Coronary artery (tissue), 2 donors: ENCODE measurements around the gene EPS8.

Source experiments
- DNase-seq: peaks from one replicate; pipeline ENCODE4 v3.0.0-alpha.2; 2017; ENCODE audit warnings: low spot score
- H3K27ac ChIP-seq, 2 donors: fragments of 200-600 bp; sonication (generic); one replicate each; pipeline ENCODE4 v1.5.1; 2016 to 2019
- H3K4me3 ChIP-seq: fragments of 200-600 bp; sonication (generic); 2 replicates; pipeline ENCODE4 v1.5.1; 2016; ENCODE audit warnings: mild to moderate bottlenecking, moderate library complexity
- TF ChIP-seq, protein P1 (sequence below): fragments of 200-600 bp; sonication (generic); IDR thresholded peaks from one replicate; pipeline ENCODE4 v1.5.1; 2019; ENCODE audit warnings: antibody characterized with exemption

EPS8 gene

DNA sequence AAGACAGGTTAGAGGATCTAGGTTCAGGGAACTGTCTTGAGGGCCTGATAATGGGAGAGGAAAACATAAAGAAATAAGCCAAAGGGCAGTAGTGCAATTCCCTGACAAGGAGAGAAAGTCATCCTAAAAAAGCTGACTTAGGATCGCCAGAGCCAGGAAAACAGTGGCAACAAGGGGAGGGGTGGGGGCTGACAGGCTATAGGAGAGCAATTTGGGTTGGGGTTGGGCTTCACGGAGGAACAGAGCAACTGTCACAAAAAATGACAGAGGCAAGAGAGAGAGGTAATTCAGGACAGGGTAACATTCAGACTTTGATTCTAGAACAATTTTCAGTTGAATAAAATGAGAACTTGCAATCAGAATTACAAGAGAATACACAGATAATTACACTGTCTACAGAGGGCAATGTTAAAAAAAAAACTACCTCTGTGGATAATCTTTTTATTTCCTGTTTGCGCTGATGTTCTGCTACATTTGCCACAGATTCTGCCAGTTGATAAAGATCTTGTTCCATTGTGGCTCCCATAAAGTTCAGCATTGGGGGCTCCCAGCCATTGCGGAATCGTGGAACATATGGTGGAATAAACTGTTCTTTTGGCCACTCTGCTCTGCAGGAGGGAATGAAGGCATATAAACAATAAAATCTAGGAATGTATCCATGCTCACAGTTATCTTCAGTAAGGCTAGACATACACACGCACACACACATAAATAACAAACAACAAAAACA lies 138.6 kb downstream of the EPS8 start:
- TF ChIP-seq, protein P1, sequence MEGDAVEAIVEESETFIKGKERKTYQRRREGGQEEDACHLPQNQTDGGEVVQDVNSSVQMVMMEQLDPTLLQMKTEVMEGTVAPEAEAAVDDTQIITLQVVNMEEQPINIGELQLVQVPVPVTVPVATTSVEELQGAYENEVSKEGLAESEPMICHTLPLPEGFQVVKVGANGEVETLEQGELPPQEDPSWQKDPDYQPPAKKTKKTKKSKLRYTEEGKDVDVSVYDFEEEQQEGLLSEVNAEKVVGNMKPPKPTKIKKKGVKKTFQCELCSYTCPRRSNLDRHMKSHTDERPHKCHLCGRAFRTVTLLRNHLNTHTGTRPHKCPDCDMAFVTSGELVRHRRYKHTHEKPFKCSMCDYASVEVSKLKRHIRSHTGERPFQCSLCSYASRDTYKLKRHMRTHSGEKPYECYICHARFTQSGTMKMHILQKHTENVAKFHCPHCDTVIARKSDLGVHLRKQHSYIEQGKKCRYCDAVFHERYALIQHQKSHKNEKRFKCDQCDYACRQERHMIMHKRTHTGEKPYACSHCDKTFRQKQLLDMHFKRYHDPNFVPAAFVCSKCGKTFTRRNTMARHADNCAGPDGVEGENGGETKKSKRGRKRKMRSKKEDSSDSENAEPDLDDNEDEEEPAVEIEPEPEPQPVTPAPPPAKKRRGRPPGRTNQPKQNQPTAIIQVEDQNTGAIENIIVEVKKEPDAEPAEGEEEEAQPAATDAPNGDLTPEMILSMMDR = no peak
- peak overlapping the region in 1 of 2 donors; percentile 4 for H3K27ac ChIP-seq

DNA sequence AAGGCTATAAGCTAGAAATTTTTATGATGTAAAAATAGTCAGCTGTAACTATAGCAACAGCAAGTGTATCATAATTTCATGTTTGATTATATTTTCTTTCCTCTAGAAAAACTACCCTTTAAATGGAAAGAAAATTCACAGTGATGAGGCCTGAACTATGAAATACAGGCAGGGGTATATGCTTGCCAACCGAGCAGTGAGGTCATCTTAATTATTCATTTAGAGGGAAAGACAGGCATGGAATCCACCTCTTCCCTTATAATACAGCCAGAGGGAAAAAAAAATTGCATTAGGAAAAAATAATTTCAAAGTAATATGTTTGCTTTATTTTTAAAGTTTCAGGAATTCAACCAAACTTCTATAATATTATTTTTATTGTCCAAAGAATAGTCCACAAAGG lies 139.8 kb downstream of the EPS8 start:
- Histone ChIP-seq H3K4me3 (no peak overlapping the region), H3K27ac (no peak overlapping the region)
- DNase-seq = no peak
- TF ChIP-seq, protein P1 = no peak

More for the DNA sequence above, 138.6 kb downstream of the EPS8 start:
- DNase-seq = no peak
- H3K4me3 ChIP-seq = no peak overlapping the region

- TF ChIP-seq, protein P1 = no peak
- Histone ChIP-seq H3K27ac (no peak overlapping the region), H3K4me3 (no peak overlapping the region)
- no peak for DNase-seq
Observed at GRCh38 chr12:15648558-15648957, 140.6 kb downstream of the EPS8 start.

DNA sequence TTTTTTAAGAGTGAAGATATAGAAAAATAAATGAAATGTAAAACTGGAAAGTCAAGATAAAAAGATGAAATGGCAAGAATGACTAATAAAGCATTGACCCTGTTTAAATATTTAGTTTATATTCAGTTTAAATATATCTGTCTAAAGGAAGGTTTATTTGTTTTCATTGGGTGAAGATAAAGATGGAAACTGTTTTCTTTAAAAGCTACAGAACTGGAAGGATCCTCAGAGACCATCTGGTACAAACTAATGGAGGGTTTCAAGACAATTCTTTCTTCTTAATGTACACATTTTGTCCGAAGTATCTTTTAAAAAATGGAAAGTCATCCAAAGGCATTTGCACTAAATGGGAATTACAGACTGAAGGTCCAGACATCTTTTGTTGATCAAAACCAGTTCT lies 142.6 kb downstream of the EPS8 start:
- Histone ChIP-seq H3K4me3 (no peak overlapping the region), H3K27ac (no peak overlapping the region)
- no peak for DNase-seq
- TF ChIP-seq, protein P1 = no peak

- no peak for DNase-seq
- TF ChIP-seq, protein P1 = no peak
- H3K27ac ChIP-seq = no peak overlapping the region
- H3K4me3 ChIP-seq = no peak overlapping the region
Observed at GRCh38 chr12:15644700-15645099, 144.5 kb downstream of the EPS8 start.

GRCh38 chr12:15638231-15638630 lies 151.0 kb downstream of the EPS8 start:
- Histone ChIP-seq H3K27ac (peak overlapping the region; percentile 36 to 74), H3K4me3 (no peak overlapping the region)
- TF ChIP-seq, protein P1 = no peak
- DNase-seq = no peak
